NCI-H345 (cell line): ENCODE measurements around the gene KCNN1.
"Not testable (repeated sequence)": the region's sequence is repeated elsewhere in the genome, so short reads cannot be mapped to it uniquely, and the experiment has no call there.

ENCODE experiments used
- DNase-seq: peaks from one replicate; lab custom pipeline; 2025; lab: John Stamatoyannopoulos, UW

The KCNN1 gene

GRCh38 chr19:17966550-17967256 lies at the start of gene KCNN1:
Gene KCNN1 (plus strand): TSS chr19:17967107. CDS start chr19:17973889, 6,782 bp downstream.
- no peak for DNase-seq

GRCh38 chr19:17918151-17918550 lies 48.8 kb upstream of the KCNN1 start:
- not testable (repeated sequence) for DNase-seq

- not testable (repeated sequence) for DNase-seq
Measured at GRCh38 chr19:17919122-17919521, 47.8 kb upstream of the KCNN1 start.

- DNase-seq, result no peak
Measured at GRCh38 chr19:17920527-17920926, 46.4 kb upstream of the KCNN1 start.

- no peak for DNase-seq
Measured at GRCh38 chr19:17922138-17922537, 44.8 kb upstream of the KCNN1 start.

GRCh38 chr19:17926044-17926443 lies 40.9 kb upstream of the KCNN1 start:
- no peak for DNase-seq

- no peak for DNase-seq
Measured at GRCh38 chr19:17929056-17929455, 37.9 kb upstream of the KCNN1 start.

GRCh38 chr19:17931532-17932191 lies 35.2 kb upstream of the KCNN1 start:
- DNase-seq, result no peak

GRCh38 chr19:17932485-17933338 lies 34.2 kb upstream of the KCNN1 start, which contains the start of gene CCDC124:
Gene CCDC124 (plus strand): TSS chr19:17933015. CDS start chr19:17936421, 3,406 bp downstream.
- peak; percentile 86 for DNase-seq

GRCh38 chr19:17933414-17934129 lies 33.3 kb upstream of the KCNN1 start:
- no peak for DNase-seq

GRCh38 chr19:17936379-17936778 lies 30.5 kb upstream of the KCNN1 start:
- DNase-seq, result no peak

- DNase-seq, result no peak
Measured at GRCh38 chr19:17937371-17937900, 29.5 kb upstream of the KCNN1 start.

GRCh38 chr19:17938092-17938845 lies 28.6 kb upstream of the KCNN1 start:
- peak; percentile 24 for DNase-seq

GRCh38 chr19:17942181-17942580 lies 24.7 kb upstream of the KCNN1 start:
- DNase-seq, result no peak

- DNase-seq, result no peak
Measured at GRCh38 chr19:17942582-17943273, 24.2 kb upstream of the KCNN1 start.

GRCh38 chr19:17943274-17944221 lies 23.4 kb upstream of the KCNN1 start:
- no peak for DNase-seq

GRCh38 chr19:17944301-17944700 lies 22.6 kb upstream of the KCNN1 start:
- no peak for DNase-seq

- no peak for DNase-seq
Measured at GRCh38 chr19:17946965-17947784, 19.7 kb upstream of the KCNN1 start.
